Measurements from ENCODE around the gene SLC37A2. TPM values are rescaled to one million over a fixed set of nuclear protein-coding genes. Genes with fewer than 3 reads are reported as not detected.
A peak's percentile ranks its signal among the peaks of the same experiment; 100 is the strongest.

SLC37A2 gene
- total RNA-seq, 1 experiment from 2014 or later, result 5.1 TPM

DNA sequence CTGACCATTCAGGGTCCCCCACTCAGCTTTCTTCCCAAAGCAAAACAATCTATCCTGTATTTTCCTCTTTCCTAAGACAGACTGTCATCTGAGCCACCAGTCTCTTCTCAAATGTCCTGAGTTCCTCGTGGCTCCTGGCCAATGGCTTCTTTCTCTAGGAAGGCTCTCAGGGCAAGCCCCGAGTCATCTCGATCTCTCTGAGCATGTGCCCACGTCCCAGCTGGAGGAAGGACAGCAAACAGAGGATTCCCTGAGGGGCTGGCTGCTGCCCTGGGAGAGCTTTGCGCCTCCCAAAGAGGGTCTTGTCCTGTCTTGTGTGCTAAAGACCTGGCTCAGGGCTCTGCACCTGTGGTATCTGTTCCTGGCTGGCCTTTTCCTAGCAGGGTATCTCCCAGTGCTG, 8.3 kb downstream of the SLC37A2 start:
- POLR2A ChIA-PET, result interaction anchor here (1.8 kb wide), 1 partner anchor 40 kb away, joined by 4 read pairs; the partner anchor contains the start of gene TMEM218

More for the DNA sequence above, 8.3 kb downstream of the SLC37A2 start:
- Histone ChIP-seq H3K4me2 (ENCODE audit: low read length) (peak overlapping the region; percentile 72), H3K4me1 (ENCODE audit: control insufficient read depth in 1 of 2, insufficient read depth in 2 of 2, low read length in 2 of 2) (peaks cover 20 to 45% of the 10 kb centered on the region in 2 experiments), H3K9me2 (ENCODE audit: insufficient read depth) (no peaks in the 10 kb centered on the region), H3K36me3 (ENCODE audit: control insufficient read depth in 1 of 2, insufficient read depth in 2 of 2, low read length in 2 of 2) (no peaks in the 10 kb centered on the region), H3K9me3 (ENCODE audit: control insufficient read depth in 1 of 2, insufficient read depth in 1 of 2, low read depth in 1 of 2, low read length in 2 of 2) (no peaks in the 10 kb centered on the region), H3K27me3 (ENCODE audit: insufficient read depth, low read length) (no peaks in the 10 kb centered on the region), H3K9ac (ENCODE audit: low read length) (peak overlapping the region; percentile 37), H3K4me3 (replicated peaks in 1 of 2; ENCODE audit: low read depth in 1 of 2, low read length in 2 of 2) (peak overlapping the region in 1 of 2 experiments; percentile 37; a peak in 1 of 4 replicates), H2AFZ (ENCODE audit: low read depth, low read length, poor library complexity, severe bottlenecking) (no peak overlapping the region), H3K27ac (ENCODE audit: low read depth, low read length) (peak overlapping the region; percentile 6; the same call in 1 of the 2 replicates), H3K79me2 (ENCODE audit: insufficient read depth, low read length) (no peaks in the 10 kb centered on the region), H4K20me1 (ENCODE audit: insufficient read depth) (no peaks in the 10 kb centered on the region)
- TF ChIP-seq, protein P1, sequence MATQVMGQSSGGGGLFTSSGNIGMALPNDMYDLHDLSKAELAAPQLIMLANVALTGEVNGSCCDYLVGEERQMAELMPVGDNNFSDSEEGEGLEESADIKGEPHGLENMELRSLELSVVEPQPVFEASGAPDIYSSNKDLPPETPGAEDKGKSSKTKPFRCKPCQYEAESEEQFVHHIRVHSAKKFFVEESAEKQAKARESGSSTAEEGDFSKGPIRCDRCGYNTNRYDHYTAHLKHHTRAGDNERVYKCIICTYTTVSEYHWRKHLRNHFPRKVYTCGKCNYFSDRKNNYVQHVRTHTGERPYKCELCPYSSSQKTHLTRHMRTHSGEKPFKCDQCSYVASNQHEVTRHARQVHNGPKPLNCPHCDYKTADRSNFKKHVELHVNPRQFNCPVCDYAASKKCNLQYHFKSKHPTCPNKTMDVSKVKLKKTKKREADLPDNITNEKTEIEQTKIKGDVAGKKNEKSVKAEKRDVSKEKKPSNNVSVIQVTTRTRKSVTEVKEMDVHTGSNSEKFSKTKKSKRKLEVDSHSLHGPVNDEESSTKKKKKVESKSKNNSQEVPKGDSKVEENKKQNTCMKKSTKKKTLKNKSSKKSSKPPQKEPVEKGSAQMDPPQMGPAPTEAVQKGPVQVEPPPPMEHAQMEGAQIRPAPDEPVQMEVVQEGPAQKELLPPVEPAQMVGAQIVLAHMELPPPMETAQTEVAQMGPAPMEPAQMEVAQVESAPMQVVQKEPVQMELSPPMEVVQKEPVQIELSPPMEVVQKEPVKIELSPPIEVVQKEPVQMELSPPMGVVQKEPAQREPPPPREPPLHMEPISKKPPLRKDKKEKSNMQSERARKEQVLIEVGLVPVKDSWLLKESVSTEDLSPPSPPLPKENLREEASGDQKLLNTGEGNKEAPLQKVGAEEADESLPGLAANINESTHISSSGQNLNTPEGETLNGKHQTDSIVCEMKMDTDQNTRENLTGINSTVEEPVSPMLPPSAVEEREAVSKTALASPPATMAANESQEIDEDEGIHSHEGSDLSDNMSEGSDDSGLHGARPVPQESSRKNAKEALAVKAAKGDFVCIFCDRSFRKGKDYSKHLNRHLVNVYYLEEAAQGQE (IDR thresholded peaks at IDR 0.05; ENCODE audit: low read depth), result no peak
- TF ChIP-seq, protein P2, sequence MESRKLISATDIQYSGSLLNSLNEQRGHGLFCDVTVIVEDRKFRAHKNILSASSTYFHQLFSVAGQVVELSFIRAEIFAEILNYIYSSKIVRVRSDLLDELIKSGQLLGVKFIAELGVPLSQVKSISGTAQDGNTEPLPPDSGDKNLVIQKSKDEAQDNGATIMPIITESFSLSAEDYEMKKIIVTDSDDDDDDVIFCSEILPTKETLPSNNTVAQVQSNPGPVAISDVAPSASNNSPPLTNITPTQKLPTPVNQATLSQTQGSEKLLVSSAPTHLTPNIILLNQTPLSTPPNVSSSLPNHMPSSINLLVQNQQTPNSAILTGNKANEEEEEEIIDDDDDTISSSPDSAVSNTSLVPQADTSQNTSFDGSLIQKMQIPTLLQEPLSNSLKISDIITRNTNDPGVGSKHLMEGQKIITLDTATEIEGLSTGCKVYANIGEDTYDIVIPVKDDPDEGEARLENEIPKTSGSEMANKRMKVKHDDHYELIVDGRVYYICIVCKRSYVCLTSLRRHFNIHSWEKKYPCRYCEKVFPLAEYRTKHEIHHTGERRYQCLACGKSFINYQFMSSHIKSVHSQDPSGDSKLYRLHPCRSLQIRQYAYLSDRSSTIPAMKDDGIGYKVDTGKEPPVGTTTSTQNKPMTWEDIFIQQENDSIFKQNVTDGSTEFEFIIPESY (IDR thresholded peaks at IDR 0.05; ENCODE audit: extremely low read depth, insufficient replicate concordance, low read length), result no peak
- no peak for TF ChIP-seq SRF (IDR thresholded peaks at IDR 0.05; ENCODE audit: low read depth)
- no peak for TF ChIP-seq CEBPB (IDR thresholded peaks at IDR 0.05; ENCODE audit: low read depth)
- TF ChIP-seq SP1 (IDR thresholded peaks at IDR 0.05; ENCODE audit: low read depth), result no peak
- TF ChIP-seq POLR2AphosphoS5 (IDR thresholded peaks at IDR 0.05; ENCODE audit: low read depth, low read length), result no peak
- TF ChIP-seq, protein P3, sequence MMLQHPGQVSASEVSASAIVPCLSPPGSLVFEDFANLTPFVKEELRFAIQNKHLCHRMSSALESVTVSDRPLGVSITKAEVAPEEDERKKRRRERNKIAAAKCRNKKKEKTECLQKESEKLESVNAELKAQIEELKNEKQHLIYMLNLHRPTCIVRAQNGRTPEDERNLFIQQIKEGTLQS (IDR thresholded peaks at IDR 0.05), result no peak
- no peak for TF ChIP-seq RAD21 (IDR thresholded peaks at IDR 0.05; ENCODE audit: low read depth)
- TF ChIP-seq ZNF274 (IDR thresholded peaks at IDR 0.05; ENCODE audit: low read depth, low read length), result no peak
- no peak for TF ChIP-seq EGR1 (IDR thresholded peaks at IDR 0.05; ENCODE audit: low read depth)
- BruUV-seq (replicated peaks), result no TSS peak
- ChIA-PET RAD21 (ENCODE audit: low non-redundant PET in 1 of 2, low total read pairs in 2 of 2, uncharacterized antibody in 2 of 2, unreplicated experiment in 2 of 2) (no interaction called here), CTCF (no interaction called here)
- ATAC-seq (no peak), DNase-seq (ENCODE audit: low read depth, low spot score) (no peak)
- intact Hi-C loops (cut with micrococcal nuclease), result no loop called here

Measured in HCT116 (cell line).